HG03039 (cell line): Measurements from ENCODE around the gene RCCD1.

Experiments
- ATAC-seq: cut with Tn5 transposase; IDR thresholded peaks from one replicate; pipeline ENCODE4 v1.9.1; 2021; ENCODE audit warnings: mild to moderate bottlenecking, moderate library complexity; ENCODE audit not compliant: unreplicated experiment

The RCCD1 gene

GRCh38 chr15:90942354-90943120 lies 12.1 kb upstream of the RCCD1 start:
- no peak for ATAC-seq

DNA sequence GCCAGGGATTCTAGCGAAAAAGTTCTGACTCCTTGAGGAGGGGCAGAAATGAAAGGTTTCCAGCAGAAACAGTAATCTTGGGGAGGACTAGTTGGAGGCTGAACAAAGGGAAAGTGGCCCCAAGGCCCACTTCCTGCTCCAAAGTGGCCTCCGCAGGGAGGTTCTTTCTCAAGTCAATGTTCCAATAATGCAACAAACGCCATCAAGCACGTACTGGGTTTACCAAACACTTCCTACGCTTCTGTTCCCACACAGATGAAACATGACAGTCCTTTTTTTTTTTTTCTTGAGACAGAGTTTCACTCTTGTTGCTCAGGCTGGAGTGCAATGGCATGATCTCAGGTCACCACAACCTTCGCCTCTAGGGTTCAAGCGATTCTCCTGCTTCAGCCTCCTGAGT lies 9.6 kb upstream of the RCCD1 start:
- no peak for ATAC-seq

- ATAC-seq: no peak
Observed at GRCh38 chr15:90946538-90946937, 8.1 kb upstream of the RCCD1 start.

- no peak for ATAC-seq
Observed at GRCh38 chr15:90946941-90947576, 7.6 kb upstream of the RCCD1 start.

DNA sequence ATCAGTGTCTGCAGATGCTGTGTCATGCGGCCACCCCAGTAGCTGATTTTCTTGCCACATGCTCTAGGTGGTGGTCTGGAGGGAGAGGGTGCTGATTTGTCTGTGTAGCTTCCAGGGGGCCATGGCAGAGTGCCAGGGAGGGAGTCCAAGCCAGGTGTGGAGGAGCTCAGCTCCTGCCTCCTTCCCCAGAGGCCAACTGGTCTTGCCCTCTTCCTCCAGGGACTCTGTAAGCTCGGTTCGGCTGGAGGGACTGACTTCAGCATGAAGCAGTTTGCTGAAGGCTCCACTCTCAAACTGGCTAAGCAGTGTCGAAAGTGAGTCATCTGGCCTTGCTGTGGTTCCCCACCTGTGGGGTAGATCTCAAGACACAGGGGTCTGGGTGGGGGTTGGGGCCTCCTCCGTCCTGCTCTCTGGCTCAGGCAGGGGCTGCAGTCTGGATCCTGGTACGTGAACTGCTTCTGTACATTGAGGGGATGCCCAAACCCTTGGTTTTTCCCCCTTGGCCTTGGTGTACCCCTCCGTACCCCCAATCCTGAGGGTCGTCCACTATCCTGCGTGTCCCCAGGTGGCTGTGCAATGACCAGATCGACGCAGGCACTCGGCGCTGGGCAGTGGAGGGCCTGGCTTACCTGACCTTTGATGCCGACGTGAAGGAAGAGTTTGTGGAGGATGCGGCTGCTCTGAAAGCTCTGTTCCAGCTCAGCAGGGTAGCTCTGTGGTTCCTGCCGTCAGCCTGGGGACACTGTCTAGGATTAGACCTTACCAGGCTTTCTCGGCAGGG lies 6.9 kb upstream of the RCCD1 start:
- ATAC-seq: no peak

DNA sequence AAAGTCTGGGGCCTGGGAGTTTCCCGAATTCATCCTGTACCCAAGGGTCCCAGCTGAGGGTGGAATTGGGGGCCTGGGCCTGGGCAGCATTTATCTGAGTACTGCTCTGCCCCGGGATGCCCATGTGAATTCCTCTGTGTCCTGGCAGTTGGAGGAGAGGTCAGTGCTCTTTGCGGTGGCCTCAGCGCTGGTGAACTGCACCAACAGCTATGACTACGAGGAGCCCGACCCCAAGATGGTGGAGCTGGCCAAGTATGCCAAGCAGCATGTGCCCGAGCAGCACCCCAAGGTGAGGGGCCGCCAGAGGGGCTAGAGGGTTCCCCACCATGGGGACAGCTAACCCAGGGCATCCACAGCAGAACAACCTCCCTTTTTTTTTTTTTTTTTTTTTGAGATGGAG lies 6.2 kb upstream of the RCCD1 start:
- no peak for ATAC-seq

DNA sequence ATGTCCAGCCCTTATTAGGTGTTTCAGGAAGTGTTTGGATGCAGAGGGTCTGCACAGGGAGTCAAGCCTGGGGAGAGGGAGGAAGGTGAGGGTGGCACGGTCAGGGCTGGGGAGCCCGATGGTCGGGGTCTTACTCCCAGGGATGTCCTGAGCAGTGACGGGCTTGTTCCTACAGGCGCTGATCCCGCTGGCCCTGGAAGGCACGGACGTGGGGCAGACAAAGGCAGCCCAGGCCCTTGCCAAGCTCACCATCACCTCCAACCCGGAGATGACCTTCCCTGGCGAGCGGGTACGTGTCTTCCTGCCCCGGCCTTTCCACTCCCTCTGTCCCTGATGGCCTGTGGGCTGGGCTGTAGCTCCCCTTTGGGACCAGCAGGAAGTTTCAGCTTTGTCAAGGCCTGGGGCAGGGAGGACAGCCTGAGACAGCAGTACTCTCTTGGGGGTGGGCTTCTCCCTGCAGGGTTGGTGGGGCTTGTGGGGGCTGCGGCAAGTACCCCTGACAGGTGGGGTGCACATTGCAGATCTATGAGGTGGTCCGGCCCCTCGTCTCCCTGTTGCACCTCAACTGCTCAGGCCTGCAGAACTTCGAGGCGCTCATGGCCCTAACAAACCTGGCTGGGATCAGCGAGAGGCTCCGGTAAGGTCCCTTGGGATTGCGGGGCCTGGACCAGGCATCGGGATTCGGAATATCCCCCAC lies 4.6 kb upstream of the RCCD1 start:
- no peak for ATAC-seq

DNA sequence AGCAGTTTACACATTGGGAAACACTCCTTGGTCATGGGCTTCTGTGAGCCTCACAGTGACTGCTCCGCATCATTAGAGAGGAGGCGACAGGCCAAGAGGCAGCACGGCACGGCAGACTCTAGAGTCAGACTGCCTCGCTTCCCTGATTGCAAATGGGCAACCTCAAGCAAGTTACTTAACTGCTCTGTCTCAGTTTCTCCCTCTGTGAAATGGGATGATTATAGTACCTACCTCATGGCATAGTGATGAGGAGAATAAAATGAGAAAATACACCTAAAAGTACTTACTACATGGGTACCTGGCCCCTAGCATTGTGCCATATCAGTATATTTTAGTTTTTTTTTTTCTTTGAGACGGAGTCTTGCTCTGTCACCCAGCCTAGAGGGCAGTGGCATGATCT lies 4.0 kb upstream of the RCCD1 start:
- ATAC-seq: no peak

DNA sequence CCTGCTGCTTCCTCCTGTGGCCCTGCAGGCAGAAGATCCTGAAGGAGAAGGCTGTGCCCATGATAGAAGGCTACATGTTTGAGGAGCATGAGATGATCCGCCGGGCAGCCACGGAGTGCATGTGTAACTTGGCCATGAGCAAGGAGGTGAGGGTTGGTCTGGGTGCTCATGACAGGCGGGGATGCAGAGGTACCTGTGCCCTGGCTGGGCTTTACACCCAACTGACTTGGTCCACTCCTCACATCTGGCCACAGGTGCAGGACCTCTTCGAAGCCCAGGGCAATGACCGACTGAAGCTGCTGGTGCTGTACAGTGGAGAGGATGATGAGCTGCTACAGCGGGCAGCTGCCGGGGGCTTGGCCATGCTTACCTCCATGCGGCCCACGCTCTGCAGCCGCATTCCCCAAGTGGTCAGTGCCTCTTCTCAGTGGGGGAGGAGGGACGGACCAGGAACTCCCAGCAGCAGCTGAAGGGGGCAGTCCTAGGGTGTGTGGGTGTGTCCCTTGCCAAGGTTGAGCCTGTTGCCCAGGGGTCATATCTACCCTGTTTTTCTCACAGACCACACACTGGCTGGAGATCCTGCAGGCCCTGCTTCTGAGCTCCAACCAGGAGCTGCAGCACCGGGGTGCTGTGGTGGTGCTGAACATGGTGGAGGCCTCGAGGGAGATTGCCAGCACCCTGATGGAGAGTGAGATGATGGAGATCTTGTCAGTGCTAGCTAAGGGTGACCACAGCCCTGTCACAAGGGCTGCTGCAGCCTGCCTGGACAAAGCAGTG lies 1.6 kb upstream of the RCCD1 start:
- ATAC-seq: no peak

DNA sequence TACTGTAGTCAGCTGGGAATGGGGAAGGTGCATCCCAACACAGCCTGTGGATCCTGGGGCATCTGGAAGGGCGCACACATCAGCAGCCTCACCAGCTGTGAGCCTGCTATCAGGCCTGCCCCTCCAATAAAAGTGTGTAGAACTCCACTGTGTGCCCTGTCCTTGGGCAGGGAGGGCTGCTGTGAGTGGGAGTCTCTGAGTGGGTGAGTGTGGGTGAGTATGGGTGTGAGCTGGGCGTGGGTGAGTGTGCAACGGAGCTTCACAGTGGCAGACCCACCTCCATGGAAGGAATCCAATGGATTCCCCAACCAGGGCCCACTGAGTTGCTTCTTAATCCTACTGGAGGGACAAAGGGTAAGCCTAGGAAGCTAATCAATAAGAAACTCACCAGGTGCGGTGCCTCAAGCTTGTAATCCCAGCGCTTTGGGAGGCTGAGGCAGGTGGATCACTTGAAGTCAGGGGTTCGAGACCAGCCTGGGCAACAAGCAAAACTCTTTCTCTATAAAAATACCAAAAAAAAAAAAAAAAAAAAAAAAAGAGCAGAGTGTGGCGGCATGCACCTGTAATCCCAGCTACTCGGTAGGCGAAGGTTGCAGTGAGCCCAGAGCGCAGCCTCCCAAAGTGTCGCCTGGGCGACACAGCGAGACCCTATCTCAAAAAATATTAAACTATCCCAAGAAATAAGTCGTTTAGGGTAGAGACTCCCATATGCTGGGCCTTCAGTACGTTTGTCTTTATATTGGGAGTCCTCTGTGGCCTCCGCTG lies 555 bp upstream of the RCCD1 start:
- no peak for ATAC-seq

GRCh38 chr15:90955624-90956273 lies 1.1 kb downstream of the RCCD1 start:
- ATAC-seq: no peak

DNA sequence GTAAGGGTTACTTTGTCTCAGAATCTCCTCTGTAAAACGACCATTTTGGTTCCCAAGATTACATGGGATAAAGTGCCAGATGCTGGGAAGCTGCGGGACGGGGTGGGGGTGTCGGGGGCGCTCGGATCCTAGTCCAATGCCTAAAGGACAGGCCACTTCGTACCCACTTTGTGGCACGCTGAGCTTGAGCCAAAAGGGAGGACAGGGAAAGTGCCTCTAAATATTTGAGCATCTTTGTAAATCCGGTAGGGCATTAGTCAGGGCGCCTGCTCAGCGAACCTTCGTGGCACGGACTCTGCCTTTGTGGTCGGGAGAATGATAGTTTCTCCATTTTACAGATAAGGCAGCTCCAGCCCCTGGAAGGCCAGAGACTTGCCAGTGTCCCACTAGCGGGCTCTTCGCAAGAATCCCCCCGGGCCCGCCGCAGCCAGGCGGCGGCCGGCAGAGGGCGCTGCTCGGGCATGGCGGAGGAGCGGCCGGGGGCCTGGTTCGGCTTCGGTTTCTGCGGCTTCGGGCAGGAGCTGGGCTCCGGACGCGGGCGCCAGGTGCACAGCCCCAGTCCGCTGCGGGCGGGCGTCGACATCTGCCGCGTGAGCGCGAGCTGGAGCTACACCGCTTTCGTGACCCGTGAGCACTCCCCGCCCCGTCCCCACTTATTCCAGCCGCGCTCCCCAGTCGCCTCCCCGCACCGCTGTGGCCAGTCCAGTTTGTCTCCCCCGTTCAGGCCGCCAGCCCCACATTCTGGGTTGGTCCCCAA lies 1.8 kb downstream of the RCCD1 start:
- ATAC-seq: no peak

DNA sequence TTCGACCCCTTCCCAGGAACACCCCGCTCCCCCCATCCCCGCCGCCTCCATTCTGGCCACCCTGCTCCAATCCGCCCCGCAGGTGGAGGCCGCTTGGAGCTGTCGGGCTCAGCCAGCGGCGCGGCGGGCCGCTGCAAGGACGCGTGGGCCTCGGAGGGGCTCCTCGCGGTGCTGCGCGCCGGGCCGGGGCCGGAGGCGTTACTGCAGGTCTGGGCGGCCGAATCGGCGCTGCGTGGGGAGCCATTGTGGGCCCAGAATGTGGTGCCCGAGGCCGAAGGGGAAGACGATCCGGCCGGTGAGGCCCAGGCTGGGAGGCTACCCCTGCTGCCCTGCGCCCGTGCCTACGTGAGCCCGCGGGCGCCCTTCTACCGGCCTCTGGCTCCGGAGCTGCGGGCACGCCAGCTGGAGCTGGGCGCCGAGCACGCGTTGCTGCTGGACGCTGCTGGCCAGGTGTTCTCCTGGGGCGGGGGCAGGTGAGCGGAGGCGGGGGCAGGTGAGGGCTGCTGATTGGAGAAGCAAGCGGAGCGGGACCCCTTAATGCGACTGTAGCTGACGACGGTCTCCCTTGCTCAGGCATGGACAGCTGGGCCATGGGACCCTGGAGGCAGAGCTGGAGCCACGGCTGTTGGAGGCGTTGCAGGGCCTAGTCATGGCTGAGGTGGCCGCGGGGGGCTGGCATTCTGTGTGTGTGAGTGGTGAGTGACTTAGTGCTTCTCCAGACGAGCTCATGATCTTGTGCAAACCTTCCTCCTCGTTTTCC lies 2.5 kb downstream of the RCCD1 start:
- no peak for ATAC-seq

- no peak for ATAC-seq
Observed at GRCh38 chr15:90957791-90958190, 3.1 kb downstream of the RCCD1 start.

DNA sequence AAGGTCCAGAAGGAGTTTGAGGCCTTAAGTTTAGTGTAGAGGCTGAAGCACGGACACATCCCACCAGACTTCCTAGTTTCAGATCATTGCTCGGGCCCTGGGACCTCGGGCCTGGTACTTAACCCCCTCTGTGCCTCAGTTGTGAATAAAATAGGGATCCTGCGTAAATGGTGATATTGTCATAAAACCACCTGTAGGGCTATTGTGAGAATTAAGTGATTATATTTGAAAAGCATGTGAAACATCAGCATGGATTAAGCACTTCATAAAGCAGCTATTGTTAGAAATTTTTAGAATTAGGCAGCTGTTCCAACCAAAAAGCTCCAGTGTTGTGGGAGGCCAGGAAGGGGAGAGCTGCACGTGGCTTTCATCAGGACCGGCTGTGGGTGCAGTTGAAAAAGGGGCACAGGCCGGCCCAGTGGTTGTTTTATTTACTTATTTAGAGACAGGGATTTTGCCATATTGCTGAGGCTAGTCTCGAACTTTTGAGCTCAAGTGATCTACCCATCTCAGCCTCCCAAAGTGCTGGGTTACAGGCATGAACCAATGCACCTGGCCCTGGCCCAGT lies 4.4 kb downstream of the RCCD1 start:
- no peak for ATAC-seq

- ATAC-seq: no peak
Observed at GRCh38 chr15:90959894-90960293, 5.2 kb downstream of the RCCD1 start.

GRCh38 chr15:90960298-90961091 lies 5.8 kb downstream of the RCCD1 start:
- ATAC-seq: no peak
